Uterus (tissue), 4 donors: ENCODE data around the gene SELENOF. TPM values are rescaled to one million over a fixed set of nuclear protein-coding genes. Genes with fewer than 3 reads are reported as not detected.

ENCODE experiments used
- DNase-seq, 2 donors: peaks; one replicate each; pipeline ENCODE4 v3.0.0-alpha.2; 2019 to 2020
- H3K27ac ChIP-seq, 2 donors: fragments of 200-600 bp; sonication (generic); 1 replicate in 1 of 2; 2 replicates in 1 of 2; pipeline ENCODE4 v1.5.1; 2016 to 2018
- H3K27me3 ChIP-seq, 2 donors: fragments of 200-600 bp; sonication (generic); one replicate each; pipeline ENCODE4 v1.5.1; 2018 to 2019; ENCODE audit warnings: control low read depth in 1 of 2
- H3K36me3 ChIP-seq, 2 donors: fragments of 200-600 bp; sonication (generic); one replicate each; pipeline ENCODE4 v1.5.1; 2019; ENCODE audit warnings: control low read depth in 1 of 2
- H3K4me1 ChIP-seq, 2 donors: fragments of 200-600 bp; sonication (generic); one replicate each; pipeline ENCODE4 v1.5.1; 2018 to 2019; ENCODE audit warnings: control low read depth in 1 of 2
- H3K4me3 ChIP-seq, 2 donors: fragments of 200-600 bp; sonication (generic); 1 replicate in 1 of 2; 2 replicates in 1 of 2; pipeline ENCODE4 v1.5.1; 2018 to 2019; ENCODE audit warnings: mild to moderate bottlenecking in 1 of 2
- H3K9me3 ChIP-seq, 2 donors: fragments of 200-600 bp; sonication (generic); one replicate each; pipeline ENCODE4 v1.5.1; 2019; ENCODE audit warnings: control low read depth in 1 of 2
- POLR2A ChIP-seq, 2 donors: fragments of 450-650 bp; IDR thresholded peaks; one replicate each; pipeline ENCODE4 v1.6.1; 2016; ENCODE audit warnings: antibody characterized with exemption in 2 of 2, mild to moderate bottlenecking in 1 of 2, moderate library complexity in 1 of 2
- intact Hi-C: fragments of 100-400 bp; cut with DNase I; formaldehyde crosslinking; loops from one replicate; pipeline ENCODE4 v1.15.1; 2023; ENCODE audit warnings: low total_unique reads
- total RNA-seq, 4 donors: library from RNA; depleted of rRNA in 3 of 4; stranded (reverse); fragments of >200 nt in 3 of 4; gene quantifications; one replicate each; pipeline versions ENCODE4 v1.1.0 to v1.2.4, GENCODE V29; 2014 to 2023
- TF ChIP-seq, protein P1 (sequence below), 4 experiments: fragments of 200-600 bp in 2 of 4; fragments of 450-650 bp in 2 of 4; sonication (generic) in 2 of 4; IDR thresholded peaks; one replicate each; pipeline ENCODE4 v1.5.1; 2016 to 2019; ENCODE audit warnings: antibody characterized with exemption in 4 of 4, mild to moderate bottlenecking in 2 of 4, moderate library complexity in 1 of 4
- donor health status: DM: yes; HTN: yes; CAD: no.

Gene SELENOF
- total RNA-seq, 4 donors from 2014 or later, result 155 to 232 (median 209) TPM

DNA sequence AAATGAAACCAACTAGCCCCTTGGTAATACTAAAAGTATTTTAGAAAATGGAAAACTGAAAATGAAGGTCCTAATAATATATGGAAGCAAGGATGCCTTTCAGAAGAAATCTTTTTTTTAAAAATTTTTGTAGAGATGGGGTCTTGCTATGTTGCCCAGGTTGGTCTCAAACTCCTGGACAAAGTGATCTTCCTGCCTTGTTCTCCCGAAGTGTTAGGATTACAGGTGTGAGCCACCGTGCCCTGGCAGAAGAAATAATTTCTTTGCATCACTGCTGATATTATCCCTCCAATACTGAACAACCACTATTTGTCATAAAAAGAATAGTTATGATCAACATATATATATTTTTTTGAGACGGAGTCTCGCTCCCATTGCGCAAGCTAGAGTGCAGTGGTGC, 25.6 kb downstream of the SELENOF start:
- TF ChIP-seq POLR2A (IDR thresholded peaks at IDR 0.05), result no peak
- TF ChIP-seq, protein P1, sequence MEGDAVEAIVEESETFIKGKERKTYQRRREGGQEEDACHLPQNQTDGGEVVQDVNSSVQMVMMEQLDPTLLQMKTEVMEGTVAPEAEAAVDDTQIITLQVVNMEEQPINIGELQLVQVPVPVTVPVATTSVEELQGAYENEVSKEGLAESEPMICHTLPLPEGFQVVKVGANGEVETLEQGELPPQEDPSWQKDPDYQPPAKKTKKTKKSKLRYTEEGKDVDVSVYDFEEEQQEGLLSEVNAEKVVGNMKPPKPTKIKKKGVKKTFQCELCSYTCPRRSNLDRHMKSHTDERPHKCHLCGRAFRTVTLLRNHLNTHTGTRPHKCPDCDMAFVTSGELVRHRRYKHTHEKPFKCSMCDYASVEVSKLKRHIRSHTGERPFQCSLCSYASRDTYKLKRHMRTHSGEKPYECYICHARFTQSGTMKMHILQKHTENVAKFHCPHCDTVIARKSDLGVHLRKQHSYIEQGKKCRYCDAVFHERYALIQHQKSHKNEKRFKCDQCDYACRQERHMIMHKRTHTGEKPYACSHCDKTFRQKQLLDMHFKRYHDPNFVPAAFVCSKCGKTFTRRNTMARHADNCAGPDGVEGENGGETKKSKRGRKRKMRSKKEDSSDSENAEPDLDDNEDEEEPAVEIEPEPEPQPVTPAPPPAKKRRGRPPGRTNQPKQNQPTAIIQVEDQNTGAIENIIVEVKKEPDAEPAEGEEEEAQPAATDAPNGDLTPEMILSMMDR (IDR thresholded peaks at IDR 0.05), result no peak
- DNase-seq, result no peak
- no peak overlapping the region for H3K27ac ChIP-seq
- H3K4me3 ChIP-seq, result no peak overlapping the region
- no peaks in the 10 kb centered on the region for H3K9me3 ChIP-seq
- intact Hi-C loops, result no loop called here
- no peaks in the 10 kb centered on the region for H3K27me3 ChIP-seq
- H3K4me1 ChIP-seq, result no peaks in the 10 kb centered on the region
- H3K36me3 ChIP-seq, result no peaks in the 10 kb centered on the region

DNA sequence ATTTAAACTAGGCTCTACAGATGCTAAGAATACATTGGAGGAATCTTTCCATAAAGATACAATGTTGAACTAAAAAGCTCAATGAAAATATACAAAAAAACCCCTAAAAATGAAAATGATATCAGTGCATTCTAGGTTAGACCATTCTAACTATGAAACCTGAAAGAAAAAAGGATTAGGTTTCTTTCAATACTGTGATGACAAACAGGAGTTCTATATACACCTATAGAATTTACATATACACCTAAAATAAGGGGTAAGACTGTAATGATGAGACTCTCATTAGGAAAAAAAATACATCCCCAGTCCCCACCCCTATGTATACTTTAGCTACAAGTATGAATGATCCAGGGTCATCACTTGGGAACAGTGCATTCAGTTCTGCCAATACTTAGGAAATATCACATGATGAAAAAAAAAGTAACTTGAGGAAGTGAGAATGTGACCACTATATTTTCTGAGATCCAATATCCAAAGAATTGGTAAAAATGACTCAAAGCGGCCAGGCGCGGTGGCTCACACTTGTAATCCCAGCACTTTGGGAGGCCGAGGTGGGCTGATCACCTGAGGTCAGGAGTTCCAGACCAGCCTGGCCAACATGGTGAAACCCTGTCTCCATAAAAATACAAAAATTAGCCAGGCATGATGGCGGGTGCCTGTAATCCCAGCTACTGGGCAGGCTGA, 26.3 kb downstream of the SELENOF start:
- H3K4me3 ChIP-seq, result no peak overlapping the region
- no peaks in the 10 kb centered on the region for H3K4me1 ChIP-seq
- DNase-seq, result no peak
- TF ChIP-seq, protein P1 (IDR thresholded peaks at IDR 0.05), result no peak
- TF ChIP-seq POLR2A (IDR thresholded peaks at IDR 0.05), result no peak
- H3K9me3 ChIP-seq, result no peaks in the 10 kb centered on the region
- no peaks in the 10 kb centered on the region for H3K27me3 ChIP-seq
- intact Hi-C loops, result no loop called here
- no peak overlapping the region for H3K27ac ChIP-seq
- no peaks in the 10 kb centered on the region for H3K36me3 ChIP-seq

DNA sequence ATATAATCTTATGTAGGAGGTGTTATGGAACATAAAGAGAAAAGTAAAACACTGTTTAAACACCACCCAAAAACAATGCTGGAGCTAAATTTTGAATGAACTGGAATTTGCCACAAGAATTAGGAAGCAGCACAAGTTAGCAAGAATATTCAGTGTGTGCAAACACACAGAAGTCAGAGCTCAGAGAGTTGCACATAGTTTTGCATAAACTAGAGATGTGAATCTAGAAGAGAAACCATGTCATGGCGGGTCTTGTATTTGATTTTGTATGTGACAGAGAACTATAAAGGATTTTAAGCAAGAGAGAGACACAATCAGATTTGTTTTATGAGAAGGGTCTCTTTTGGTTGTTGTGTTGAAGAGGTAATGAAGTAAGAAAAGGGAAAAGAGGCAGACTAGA, 38.2 kb downstream of the SELENOF start:
- no peaks in the 10 kb centered on the region for H3K9me3 ChIP-seq
- intact Hi-C loops, result no loop called here
- H3K4me1 ChIP-seq, result no peaks in the 10 kb centered on the region
- no peaks in the 10 kb centered on the region for H3K27me3 ChIP-seq
- no peak overlapping the region for H3K27ac ChIP-seq
- H3K36me3 ChIP-seq, result peaks cover 0 to 4% of the 10 kb centered on the region in 2 donors
- no peak overlapping the region for H3K4me3 ChIP-seq
- no peak for TF ChIP-seq POLR2A (IDR thresholded peaks at IDR 0.05)
- TF ChIP-seq, protein P1 (IDR thresholded peaks at IDR 0.05), result no peak
- DNase-seq, result no peak

- Histone ChIP-seq H3K4me1 (no peaks in the 10 kb centered on the region), H3K27ac (no peak overlapping the region), H3K36me3 (no peaks in the 10 kb centered on the region), H3K9me3 (no peaks in the 10 kb centered on the region), H3K4me3 (no peak overlapping the region), H3K27me3 (no peaks in the 10 kb centered on the region)
- intact Hi-C loops, result no loop called here
- TF ChIP-seq, protein P1 (IDR thresholded peaks at IDR 0.05), result no peak
- no peak for TF ChIP-seq POLR2A (IDR thresholded peaks at IDR 0.05)
- DNase-seq, result no peak
These were observed 41.8 kb downstream of the SELENOF start for GRCh38 chr1:86872086-86872485.

GRCh38 chr1:86871001-86871400, 42.9 kb downstream of the SELENOF start:
- Histone ChIP-seq H3K27me3 (no peaks in the 10 kb centered on the region), H3K27ac (no peak overlapping the region), H3K4me3 (no peak overlapping the region), H3K9me3 (no peaks in the 10 kb centered on the region), H3K4me1 (no peaks in the 10 kb centered on the region), H3K36me3 (no peaks in the 10 kb centered on the region)
- no peak for TF ChIP-seq POLR2A (IDR thresholded peaks at IDR 0.05)
- TF ChIP-seq, protein P1 (IDR thresholded peaks at IDR 0.05), result no peak
- no peak for DNase-seq
- intact Hi-C loops, result no loop called here
